SH-SY5Y (cell line): ENCODE results near the gene CLMN.

Source experiments
- GATA2 ChIP-seq: IDR thresholded peaks from 2 replicates; pipeline ENCODE4 v1.6.1; 2011; ENCODE audit warnings: mild to moderate bottlenecking, low read depth, low read length
- GATA3 ChIP-seq: IDR thresholded peaks from 2 replicates; pipeline ENCODE4 v1.6.1; 2011; ENCODE audit warnings: low read depth, mild to moderate bottlenecking, low read length, moderate library complexity

GRCh38 chr14:95322651-95323050, 2.9 kb upstream of the CLMN start:
- TF ChIP-seq GATA2, result no peak
- TF ChIP-seq GATA3, result no peak
